Activated CD4-positive, alpha-beta T cell treated with anti-CD3 and anti-CD28 coated beads, Interleukin-2, amount 50 U/mL, for 1 hour (primary cell): ENCODE measurements around the gene ASTN2.

Experiments
- DNase-seq: peaks from one replicate; pipeline ENCODE4 v3.0.0-alpha.2; 2020

Gene ASTN2

DNA sequence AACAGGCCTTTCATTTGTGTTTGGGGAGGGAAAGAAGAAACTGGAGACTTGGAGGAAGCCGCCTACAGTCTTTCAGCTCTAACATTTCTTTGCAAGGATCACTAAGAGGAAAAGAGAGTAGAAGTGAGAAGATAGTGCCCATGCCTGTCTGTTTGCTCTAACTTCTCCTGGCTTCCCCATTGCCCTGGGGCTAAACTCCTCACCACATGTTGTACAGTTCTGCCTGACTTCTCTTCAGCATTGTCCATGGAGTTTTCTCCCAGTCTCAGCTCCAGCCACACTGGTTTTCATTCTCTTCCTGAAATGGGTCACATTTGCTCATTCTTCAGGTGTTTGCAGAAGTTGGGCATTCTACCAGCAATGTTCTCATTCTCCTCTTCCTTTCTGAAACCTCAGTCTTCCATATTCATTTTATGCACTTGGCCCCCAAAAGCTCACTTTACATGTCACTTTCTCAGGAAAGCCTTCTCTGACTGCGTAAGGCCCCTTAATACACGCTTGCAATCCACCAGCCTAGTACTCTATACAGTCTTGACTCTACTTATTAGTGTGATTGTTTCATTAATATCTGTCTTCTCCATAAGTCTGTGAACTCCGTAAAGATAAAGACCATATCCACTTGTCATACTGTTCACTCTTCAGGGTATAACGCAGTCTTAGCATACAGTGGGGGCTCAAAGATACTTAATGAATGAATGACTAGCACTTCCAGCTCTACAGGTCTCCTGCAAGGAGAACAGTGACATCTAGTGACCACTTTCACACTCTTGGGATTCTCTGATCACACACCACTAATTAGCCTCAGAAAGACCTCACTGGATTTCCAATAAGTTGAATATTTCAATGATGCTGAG is 768.0 kb downstream of the ASTN2 start:
- DNase-seq: no peak

DNA sequence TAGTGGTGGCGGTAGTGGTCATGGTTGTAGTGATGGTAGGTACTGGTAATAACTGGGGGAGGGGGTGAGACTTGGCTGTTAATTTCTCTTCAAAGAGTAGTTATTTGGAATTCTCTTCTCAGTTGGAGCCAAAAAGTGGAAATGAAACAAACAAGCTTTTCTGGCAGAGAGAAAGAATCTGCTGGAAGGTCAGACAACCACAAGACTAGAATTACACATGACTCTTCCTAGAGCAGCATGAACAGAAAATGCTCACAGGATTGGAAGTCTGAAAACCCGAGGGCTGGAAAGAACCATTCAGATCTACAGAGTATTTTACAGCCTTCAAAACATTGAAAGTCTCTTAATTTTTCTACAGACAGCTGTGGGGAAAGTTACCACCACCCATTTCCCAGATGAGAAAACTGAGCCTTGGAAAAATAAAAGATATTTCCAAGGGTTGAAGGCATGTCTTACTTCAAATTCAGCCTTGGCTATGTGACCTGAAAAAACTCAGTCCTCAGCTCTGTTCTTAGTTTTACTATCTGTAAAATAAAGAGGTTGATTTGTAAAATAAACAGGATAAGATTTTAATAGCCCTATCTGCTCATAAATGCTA is 770.7 kb downstream of the ASTN2 start:
- no peak for DNase-seq

DNA sequence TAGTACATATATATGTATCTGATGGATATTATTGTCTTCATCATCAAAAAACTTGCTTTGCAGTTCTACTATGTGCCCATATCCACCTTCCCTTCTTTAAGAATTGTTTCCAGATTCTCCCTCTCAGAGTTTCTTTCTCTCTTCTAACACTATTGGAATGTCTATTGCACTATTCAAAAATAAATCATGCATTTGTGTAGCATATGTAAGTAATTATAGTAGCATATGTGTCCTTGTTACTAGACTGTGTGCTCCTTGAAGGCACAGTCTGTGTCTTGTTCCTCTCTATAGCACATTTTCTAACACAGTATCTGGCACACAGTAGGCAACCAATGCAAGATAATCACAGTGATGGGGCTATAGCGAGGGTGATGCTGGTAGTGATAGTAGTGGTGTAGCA is 771.2 kb downstream of the ASTN2 start:
- DNase-seq: no peak

DNA sequence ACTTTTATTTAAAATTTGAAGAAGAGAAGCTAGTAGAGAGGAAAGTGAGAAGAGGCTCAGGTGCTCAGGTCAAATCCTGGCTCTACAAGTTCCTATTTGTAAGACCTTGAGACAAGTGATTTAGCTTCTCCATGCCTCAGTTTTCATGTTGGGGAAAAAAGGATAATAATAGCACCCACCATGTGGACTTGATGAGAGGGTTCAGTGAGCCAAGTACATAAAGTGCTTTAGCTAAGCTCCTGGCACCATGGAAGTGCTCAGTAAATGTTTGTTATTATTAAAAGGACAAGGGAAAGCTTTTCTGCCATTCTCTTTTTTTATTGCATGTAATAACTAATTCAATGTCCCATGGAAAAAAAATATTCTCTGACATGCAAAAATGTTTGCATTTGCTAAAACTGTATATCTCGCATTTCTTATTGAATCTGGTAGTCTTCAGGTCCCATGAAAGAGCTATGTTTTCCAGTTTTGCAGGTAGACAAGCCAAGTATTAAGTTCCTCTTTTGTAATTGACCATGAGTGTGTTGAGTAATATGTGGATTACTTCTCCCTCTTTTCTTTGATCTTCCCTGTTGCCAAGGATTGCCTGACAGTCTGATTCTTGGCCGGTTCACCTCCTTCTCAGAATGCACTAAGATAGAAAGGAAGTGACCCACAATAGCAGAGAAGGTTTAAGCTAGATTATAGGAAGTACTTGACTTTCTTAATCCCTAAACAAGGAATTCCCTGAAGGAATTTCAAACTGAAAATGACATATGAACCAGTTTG is 773.4 kb downstream of the ASTN2 start:
- DNase-seq: no peak

DNA sequence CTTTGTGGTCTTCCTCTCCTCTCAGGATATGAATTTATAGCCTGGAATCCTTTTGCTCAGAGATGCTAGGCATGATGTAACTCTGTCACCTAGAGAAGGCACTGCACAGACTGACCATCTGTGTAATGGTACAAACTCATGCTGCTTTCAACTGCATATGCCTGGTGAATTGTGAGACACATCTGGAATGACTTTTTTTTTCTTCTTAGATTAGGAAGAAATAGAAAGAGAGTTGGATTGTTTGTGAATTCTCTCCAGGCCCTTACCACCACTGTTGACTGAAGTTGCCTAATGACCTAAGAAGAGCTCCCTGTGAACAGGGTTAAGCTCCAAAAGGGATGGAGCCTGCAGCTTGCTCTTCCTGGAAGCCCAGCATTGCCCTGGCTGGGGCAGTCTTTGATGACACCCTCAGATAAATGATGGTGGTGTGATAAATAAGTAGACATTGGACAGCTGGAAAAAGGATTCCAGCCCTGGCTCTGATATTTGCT is 775.6 kb downstream of the ASTN2 start:
- no peak for DNase-seq

DNA sequence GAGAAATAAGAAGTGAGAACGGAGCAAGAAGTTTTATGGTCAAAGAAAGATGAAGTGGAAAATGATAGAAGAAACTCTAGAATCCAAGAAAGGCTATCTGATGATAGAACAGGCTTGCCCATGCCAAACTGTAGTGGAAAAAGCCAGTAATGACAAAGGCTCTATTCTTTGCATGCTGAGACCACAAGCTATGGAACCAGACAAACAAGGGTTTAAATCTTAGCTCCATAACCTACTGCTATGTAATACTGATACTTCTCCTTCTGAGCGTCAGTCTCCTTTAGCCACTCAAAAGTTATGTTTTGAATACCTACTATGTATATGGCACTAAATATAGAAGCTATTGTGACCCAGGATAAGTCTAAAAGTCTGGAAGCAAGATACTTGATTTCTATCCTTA is 778.9 kb downstream of the ASTN2 start:
- DNase-seq: no peak

DNA sequence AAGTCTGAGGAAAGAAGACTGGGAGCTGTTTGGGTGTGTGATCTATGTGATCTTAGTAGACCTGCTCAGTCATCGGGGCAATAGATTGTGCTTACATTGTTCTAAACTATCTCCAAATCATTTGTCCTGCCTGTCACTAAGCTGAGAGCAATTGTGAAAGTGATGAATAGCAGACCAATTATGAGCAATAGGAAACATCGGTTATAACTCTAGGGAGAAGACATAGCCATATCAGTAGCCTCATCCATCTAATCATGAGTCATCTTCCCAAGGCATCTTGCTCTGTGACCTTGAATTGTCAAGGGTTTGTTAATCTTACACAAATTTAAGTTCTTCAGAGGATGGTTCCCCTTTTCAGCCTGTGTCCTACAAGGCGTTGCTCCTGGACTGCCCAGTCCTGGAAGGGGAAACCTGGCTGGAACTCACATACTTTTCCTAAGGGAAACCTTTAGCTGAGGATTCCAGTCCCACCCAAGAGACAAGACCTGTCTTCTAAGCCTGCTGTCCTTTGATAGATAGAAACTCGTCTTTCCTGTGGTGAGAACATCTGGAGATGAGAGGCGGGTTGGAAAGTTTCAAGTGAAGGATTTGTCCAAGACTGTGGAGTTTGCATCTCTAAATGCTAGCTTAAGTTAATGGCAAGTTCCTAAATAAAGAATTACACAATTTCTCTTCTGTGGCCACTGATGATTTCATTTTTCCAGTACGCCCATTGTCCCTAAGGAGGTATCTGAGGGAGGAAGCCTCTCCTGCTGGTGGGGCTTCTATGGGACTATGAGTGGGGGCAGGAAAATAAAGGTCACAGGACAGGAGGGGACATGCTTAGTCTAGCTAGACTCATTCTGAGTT is 781.6 kb downstream of the ASTN2 start:
- DNase-seq: no peak

DNA sequence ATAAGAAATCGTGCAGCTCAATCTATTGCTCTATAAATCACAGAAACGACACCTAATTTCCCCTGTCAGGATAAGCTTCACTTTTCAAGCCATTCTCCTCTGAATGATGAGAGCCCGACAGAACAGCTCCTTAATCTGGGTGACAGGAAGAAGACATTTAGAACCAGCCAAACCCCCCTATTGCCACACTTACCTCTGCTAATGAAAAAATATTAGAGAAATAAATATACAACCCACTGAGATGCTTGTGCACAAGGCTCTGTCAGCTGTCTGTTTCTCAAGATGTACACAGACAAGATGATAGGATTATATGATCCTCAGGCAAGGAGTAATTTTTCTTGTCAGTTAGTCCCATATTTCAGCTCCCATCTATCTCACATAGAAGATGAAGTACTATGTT is 785.2 kb downstream of the ASTN2 start:
- no peak for DNase-seq

DNA sequence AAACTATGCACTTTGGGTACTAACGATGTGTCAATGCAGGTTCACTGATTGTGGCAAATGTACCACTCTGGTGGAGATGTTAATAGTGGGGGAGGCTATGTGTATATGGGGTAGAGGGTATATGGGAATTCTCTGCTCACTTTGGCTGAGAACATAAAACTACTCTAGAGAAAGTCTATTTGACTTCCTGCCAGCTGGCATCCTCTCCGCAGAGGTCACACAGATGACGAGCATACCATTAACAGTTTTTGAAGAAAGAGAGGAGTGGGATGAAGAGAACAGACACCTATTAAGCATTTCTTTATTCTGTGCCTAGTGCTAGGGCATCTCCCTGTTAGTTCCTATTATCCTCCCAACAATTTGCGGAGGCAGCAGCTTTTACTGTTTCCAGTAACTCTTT is 786.1 kb downstream of the ASTN2 start:
- DNase-seq: no peak

DNA sequence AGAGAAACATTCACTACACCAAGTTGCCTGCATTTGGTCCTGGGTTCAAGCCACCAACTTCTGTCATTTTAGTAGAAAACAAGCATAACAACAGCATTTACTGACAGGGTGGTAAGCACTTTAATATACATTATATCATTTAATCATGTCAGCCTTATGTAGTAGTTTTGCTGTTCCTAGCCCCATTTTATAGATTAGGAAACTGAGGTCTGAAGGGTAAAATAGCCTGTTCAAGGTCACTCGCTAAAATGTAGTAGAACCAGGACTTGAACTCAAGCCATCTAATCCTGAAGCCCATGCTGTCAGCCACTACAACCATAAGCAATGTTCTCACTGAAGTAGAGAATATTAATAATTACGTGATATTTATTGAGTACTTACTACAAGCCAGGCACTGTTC is 787.4 kb downstream of the ASTN2 start:
- DNase-seq: no peak

DNA sequence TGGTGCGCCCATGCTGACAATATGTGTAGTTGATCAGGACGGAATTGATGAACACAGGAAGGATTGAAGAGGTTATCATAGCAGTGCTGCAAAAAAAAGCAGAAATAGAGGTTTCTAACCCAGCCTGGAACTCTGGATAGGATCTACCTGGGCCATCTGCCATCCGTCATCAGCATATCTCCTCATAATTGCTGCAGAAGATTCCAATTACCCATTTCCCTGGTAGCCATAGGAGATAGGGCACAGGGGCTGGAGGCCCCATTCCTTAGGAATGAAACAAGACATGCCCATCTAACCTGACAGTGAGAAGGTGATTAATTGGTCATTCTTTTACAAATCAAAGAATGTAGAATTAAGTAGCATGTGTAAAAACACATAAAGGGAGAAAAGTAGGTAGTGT is 788.1 kb downstream of the ASTN2 start:
- no peak for DNase-seq

DNA sequence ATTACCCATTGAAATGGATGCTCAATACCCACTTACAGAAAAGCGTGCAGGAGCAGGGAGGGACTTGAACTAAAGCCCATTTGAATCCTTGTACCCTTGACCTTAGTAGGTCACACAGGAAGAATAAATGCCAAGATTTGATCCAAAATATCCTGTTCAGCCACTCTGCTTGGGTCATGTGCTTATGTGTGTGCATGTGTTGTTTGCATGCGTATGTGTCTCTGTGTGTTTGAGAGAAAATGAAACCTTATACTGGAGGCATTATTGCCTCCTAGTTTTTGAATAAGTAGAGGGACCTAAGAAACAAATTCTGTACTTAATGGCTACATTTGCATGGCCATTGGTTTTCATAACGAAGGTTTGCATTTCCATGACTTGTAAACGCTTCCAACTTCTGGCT is 791.1 kb downstream of the ASTN2 start:
- no peak for DNase-seq

DNA sequence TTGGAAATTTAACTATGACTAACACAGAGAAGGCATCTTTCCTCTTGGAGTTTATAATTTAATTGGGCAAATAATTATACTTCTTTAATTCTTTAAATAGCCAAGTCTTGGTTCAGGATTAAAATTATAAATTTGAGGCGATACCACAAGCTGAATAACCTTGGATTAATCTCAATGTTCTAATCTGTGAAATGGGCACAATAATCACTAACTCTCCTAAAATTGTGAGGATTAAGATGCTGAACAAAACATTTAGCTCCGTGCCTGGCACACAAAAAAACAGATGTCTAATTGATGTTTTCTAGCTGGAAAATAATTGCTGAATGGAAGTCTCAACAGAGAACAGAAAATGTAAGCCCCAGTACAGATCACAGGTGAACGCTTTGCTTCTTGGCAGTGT is 797.5 kb downstream of the ASTN2 start:
- DNase-seq: no peak

DNA sequence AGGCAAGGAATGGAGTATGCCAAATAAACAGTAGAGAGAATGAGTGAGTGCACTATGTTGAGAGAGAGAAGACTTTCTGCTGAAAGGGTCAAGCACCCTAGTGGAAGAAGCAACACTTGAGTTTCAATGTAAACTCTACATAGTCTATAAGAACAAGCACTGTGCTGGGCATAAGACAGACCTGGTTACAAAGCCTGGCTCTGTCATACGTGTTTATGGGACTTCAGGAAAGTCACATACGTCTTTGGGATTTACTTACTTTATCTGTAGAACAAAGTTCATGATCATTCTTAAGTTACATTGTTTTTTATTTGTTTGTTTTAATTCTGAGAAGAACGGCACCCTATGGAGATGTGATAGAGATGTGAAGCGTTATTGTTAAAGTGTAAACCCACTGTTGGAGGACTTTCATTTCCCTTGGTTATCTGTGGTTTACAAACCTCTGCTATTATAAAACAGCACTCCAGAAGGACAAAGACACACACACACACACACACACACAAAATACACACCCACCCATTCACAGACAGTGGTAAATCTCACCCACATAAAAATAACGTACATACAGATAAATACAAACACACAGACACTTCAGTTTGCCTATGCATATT is 798.4 kb downstream of the ASTN2 start:
- no peak for DNase-seq

DNA sequence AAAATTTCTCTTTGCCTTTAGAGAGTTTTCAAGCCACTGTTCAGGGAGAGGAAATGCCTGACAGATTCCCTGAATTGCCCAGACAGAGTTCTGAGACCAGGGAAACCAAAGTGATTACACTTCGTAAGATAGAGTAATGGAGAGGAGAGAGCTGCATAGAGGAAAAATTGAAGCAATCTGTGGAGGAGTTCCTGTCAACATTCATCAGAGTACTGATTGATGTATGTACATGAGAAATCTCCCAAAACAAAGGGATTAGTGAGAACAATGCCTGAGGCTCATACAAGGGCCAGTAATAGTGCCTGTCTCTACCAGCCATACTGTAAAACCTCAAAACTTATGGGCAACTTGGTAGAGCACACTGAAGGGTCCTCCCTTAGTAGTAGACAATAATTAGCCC is 806.8 kb downstream of the ASTN2 start:
- DNase-seq: no peak

DNA sequence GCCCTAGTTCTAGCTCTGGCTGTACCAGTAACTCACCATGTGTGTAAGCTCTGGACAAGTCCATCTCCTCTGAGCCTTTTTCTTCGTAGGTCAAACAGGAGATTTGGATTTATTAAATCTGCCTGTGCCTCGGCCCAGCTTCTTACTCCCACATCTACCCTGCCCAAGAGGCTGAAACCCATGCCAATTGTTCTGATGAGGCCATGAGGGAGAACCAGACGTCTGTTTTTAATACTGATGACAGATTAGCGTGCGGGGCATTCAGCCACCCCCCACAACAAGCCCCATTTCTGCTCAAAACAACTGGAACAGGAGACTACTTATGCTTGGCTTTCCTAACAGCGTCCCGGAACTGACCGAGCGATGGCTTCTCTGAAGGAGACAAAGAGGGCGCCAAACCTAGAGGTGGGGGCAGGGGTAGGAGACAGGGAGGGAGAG is 808.9 kb downstream of the ASTN2 start:
- no peak for DNase-seq

DNA sequence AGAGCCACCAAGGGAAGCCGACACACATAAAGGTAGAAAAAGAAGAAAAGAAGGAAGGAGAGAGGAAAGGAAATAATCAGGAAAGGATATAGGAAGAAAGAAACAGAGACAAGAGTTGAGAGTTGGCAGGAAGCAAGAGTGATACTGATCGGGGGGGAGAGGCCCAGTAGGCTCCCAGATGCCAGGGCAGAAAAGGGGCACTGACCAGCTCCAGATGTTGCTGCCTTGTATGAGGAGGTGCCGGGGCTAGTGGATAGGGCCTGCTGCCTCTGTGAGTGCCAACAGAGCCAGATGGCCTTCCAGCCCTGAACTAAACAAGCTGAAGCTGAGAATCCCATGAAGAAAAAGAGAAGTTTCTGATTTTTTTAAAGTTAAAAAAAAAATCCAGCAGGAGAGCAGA is 809.8 kb downstream of the ASTN2 start:
- no peak for DNase-seq

DNA sequence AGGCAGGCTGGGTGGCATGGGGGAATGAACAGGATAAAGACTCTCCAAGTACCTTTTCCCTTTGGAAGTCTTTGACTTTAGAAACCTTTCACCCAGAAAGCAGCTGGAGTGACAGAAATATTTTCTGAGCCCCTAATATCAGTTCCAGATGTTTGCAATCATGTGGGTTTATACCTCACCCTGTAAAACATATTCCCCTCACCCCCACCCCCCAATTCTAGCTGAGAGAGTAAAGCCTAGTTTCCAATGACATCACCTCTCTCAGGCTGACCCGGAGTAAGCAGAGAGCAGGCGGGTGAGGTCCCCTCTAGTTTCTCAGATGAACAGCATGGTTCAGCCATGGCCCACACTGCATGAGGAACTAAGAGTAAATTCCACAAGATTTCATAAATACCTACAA is 810.6 kb downstream of the ASTN2 start:
- DNase-seq: no peak

DNA sequence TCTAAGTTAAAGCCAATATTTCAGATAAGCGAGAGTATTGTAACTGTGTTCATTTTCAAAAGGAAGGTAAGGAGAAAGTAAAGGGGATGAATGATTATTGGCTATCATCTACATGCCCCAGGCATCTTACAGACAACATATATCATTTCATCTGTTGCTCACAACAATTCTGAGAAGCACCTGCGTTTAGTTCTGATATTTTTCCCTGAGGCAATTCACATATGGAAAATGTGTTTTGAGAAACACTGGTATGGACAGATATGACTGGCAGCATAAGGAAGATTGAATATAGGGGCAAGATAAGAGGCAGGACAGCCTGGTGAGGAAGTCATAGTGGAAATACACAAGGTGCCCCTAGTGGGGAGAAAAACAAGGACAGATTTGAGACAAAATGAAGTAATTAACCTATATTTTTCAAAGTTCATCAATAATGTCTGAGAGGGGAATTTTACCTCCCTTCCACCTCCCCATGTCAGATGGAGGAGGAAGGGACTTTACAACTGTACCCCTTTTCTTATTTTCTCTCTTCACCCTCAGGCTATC is 815.4 kb downstream of the ASTN2 start:
- no peak for DNase-seq

DNA sequence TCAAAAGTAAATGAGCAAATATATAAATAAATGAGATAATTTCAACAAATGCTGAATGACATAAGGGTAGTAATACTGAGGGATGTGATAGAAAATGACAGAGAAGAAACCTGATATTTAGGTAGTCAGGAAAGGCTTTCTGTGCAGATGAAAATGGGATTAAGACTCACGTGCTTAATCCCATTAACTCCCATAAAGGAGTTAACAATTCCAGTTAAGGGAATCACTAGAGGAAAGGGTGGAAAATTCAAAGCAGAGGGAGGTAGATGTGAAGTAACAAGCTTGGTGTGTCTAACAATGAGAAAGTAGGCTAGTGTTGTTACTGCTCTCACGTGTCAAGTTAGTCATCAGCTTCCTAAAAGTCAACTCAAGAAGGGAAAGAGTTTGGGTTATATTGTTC is 818.2 kb downstream of the ASTN2 start:
- DNase-seq: no peak

DNA sequence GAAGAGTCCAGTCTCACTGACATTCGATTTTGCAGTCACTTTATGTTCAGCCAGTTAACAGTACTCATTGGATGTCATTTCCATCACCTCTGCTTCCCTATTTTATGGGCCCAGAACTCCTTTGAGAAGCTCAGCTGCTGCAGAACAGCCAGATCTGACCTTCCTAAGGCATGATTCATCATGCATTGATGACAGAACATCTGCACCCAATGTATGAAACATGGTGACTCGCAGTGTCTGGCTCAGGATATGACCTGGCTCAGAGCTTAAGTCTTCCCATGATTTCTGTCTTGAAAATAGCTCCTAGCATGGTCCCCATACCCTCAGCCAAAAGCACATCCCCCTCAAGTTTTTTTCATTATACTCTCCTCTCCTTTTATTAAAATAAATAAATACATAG is 820.3 kb downstream of the ASTN2 start:
- DNase-seq: no peak

DNA sequence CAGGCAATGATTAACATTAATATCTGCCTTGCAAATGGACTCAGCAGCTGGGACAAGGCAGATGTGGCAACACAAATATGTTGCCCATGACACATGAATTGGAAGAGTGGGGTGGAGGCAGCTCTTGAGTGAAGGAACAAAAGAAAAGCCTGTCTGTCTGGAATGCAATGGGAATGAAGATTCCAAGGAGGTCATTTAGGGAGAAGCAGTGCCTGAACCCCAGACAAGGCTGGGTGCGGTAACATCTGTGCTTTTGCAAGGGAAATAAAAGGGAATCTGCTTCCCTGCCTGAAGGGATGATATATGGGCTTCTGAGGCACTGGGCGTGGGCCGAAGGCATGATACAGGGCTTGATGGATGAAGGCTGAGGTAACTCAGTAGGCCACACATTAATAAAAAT is 821.9 kb downstream of the ASTN2 start:
- no peak for DNase-seq
